ENCODE data around the gene KRTAP5-6.

Gene KRTAP5-6

DNA sequence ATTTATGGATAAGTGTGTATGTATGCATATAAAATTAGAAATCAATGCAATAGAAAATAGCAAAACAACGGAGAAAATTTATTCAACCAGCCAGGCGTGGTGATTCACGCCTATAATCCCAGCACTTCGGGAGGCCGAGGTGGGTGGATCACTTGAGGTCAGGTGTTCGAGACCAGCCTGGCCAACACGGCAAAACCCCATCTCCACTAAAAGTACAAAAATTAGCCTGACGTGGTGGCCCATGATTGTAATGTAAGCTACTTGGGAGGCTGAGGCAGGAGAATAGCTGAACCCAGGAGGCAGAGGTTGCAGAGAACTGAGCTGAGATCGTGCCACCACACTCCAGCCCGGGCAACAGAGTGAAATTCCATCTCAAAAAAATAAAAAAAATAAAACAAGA lies 5.5 kb downstream of the KRTAP5-6 start:
- no peak for DNase-seq (ENCODE audit: low read depth in 2 of 2)

DNA sequence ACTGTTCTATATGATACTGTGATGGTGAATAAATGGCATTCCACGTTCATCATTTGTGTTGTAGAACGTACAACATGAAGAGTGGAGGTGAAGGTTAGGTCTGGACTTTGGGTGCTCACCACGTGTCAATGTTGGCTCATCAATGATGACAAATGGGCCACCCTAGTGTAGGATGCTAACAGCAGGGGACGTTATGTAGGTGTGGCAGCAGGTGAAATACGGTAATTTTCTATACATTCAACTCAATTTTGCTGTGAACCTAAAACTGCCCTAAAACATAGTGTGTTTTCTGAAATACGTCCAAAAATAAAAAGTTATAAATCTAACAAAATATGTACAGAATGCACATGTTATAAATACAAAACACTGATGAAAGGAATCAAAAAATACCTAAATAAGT lies 6.2 kb downstream of the KRTAP5-6 start:
- no peak for DNase-seq (ENCODE audit: low read depth in 2 of 2)

DNA sequence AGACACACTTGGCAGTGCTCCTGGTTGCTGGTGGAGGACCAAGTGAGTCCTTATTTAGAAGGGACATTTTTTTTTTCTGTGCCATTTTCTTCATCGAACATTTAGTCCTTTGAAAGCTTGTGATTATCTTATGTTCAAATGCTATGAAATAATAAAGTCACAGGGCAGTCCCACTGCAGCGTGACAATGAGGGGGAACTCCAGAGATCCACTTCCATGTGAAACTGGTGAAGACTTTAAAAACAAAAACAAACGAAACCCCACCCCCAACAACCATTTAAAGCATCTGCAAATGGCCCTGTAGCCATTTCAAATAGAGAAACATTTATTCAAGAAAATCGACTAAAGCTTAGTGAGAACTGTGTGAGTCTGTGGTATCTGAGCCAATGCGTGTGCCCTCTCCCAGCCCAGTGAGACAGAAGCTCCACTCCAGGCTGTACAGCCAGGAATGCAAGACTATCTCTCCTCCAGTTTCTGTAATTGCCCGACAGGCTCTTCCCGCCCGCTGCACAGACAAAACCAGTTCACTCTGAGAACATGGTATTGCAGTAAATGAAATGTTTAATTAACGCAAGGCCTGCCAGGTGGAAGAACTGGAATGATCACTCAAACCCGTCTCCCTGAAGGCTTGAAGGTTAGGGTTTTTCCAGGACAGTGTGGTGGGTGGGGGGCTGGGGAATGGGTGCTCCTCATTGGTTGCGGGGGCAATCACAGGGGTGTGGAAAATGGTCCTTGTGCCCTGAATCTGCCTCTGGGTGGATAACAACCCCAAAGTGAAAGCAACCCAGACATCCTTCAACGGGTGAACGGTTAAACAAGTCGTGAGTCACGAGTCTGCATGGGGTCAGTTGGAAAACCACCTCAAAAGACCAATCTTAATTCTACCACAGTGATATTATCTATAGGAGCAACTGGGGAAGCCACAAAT lies 8.4 kb downstream of the KRTAP5-6 start:
- DNase-seq (ENCODE audit: low read depth in 2 of 2) = no peak

DNA sequence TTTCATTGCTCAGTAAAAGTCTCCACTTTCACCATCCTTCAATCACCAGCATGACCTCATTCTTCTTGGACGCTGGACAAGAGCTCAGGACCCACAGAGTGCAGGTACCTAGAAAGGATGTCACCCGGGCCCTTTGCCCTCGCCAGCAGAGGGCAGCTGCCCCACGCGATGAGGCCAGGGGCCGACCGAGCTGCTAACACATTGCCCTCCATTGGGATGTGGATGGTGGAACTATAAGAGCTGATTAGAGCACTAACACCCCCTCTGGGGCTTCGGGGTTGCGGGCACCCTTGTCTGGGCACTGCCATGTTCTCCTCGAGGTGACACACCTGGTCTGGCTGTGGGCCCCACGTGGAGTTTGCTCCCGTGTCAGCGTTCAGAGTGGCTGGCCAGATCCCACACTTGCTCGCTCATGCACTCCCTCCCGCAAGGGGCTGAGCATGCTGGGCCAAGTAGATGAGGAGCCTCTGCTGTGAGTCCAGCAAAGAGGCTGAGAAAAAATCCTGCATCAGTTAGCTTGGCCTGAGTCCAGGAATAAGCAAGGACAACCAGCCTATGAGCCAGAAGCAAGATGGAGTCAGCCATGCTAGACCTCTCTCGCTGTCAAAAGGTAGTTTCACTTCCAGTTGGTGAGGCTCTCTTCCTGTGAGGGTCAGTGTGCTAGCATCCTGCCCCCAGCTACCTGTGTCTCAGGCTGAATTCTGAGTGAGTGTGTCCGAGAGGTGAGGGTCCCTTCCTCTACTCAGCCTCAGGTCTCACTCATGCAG lies 9.8 kb downstream of the KRTAP5-6 start:
- DNase-seq (ENCODE audit: low read depth in 2 of 2) = no peak

DNA sequence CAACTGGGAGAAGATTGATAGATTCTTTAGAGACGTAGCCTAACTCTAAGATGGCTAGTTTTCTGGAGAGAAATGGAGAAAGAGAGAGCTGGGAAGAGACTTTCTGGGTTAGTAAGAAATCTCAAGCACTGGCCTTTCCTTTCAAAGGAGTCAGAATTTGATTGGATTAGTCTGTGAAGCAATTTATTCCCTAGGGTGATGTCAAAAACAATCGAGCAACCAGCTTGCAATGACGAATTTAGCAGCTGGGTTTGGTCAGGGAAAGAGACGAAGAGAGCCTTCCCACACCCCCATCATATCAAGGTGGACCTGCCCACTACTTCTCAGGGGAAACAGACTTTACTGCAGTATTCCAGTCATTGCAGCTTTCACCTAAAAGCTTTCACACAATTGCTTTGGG lies 10.8 kb downstream of the KRTAP5-6 start:
- no peak for DNase-seq (ENCODE audit: low read depth in 2 of 2)

DNA sequence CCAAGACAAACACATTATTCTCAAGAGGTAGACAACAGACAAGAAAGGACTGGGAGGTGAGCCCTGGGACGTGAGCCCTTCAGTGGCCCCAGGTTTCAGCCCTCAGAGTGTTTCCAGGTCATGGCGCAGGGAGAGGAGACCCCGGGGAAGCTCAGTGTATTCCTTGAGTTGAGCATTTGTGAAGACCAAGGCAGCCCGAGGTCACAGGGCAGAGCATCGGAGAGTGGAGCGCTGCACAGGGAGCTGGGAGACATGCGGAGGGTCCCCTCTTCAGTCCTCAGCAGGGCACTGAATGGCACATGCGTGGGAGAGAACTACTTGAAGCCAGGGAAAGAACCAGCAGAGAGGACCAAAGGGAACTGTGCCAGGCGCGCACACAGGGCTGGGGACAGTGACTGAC lies 11.7 kb downstream of the KRTAP5-6 start:
- no peak for DNase-seq (ENCODE audit: low read depth in 2 of 2)

DNA sequence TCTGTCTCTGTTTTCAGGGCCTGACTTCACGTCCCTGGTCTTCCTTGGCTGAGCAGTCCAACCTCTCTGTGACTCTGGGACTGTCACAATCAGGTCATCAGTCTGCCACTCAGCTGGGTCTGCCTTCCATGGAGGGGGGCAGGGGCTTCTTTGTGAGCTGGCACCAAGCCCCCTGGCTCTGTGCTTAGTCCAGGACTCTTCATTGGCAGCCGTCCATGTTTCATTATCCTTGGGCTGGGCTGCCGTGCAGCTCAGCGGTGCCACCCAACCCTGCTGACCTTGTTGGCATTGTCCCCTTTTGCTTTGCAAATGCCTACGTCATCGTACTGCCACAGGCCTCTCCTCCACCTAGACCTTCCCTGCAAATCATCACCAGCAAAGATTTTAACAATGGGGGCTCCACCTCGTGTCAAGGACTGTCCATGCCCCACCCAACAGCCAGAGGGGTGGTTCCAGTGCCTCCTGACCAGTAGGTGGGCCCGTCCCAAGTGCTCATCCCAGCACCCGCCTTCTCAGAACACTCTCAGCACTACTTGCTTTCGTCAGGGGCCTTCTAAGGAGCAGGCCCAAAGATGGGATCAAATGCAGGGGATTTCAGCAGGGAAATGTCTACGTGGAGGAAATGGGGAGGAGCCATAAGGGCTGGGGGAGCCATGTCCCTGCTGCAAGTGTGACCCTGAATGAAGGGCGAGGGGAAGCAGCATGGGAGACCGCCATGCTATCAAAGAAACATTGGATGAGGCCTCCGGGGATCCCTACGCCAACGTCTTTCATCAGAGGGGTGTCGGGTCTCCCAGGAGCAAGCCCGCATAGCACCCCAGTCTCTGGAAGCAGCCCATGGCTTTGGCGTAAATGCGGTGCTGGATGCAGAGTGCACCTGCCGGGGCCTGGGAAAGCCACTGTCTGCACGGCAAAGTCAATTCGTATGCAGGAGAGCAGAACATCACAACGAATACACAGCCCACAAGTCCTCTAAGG lies 18.2 kb downstream of the KRTAP5-6 start:
- no peak for DNase-seq (ENCODE audit: low read depth in 2 of 2)

DNA sequence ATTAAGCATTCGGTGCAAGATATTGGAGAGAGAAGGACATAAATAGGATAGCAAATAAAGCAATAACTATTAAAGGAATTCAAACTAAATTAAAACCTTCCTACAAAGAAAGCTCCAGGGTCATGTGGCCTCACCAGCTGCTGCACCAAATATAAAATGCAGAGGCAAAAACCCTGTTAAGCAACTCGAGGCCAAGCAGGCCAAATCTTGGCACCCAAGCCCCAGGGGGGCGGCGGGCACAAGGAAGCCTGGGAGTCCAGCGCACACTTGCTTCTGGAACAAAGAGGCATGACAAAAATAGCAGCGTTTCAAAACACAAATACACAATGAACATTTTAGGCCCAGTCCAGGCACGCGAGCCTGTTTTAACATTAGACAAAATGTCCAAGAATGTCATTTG lies 20.8 kb downstream of the KRTAP5-6 start:
- DNase-seq (ENCODE audit: low read depth in 2 of 2) = no peak

DNA sequence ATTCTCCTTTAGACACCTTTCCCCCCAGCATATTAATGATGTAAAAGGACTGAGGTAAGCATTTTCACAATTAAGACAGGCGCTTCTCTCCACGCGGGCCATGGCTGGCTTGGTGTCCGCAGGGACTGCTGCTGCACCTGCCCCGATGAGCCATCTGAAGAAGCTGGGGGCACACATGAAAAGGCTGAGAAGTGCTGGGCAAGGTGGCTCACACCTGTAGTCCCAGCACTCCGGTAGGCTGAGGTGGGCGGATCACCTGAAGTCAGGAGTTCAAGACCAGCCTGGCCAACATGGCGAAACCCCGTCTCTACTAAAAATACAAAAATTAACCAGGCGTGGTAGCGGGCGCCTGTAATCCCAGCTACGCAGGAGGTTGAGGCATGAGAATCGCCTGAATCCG lies 21.3 kb downstream of the KRTAP5-6 start:
- DNase-seq (ENCODE audit: low read depth in 2 of 2) = no peak

DNA sequence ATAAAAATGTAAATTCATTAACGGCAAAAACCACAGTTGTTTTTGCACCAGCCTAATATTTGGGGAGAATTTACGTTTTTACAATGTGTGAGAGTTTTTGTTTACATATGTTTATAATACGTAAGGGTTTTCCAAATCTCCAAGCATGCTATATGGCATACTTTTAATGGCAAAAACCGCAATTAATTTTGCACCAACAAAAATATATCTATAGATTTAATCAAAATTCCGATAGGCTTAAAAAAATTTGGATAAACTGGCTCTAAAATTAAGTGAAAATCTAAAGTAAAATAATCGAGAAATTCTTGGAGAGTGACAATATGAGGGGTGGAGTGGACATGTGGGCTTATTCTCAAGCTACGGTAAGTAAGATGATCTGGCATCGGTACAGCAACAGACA lies 22.8 kb downstream of the KRTAP5-6 start:
- DNase-seq (ENCODE audit: low read depth in 2 of 2) = no peak

DNA sequence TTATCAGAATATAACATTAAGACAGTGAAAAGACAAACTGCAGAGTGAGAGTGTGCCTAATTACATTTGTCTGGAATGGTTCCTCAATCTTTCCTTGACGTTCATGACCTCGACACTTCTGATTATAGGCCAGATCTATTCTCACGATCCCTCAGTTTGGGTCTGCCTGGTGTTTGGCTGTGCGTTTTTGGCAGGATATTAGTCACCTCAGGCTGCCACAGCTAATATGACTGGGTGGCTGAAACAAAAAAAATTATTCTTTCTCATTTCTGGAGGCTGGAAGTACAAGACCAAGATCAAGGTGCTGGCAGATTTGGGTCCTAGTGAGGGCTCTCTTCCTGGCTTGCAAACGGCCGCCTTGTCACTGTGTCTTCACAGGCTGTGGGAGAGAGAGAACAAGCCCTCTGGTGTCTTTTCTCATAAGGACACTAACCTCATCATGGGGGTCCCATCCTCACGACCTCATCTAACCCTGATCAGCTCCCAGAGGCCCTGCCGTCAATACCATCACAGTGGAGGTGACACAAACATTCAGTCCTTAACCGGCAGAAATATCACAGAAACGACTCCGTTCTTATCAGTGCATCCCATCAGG lies 30.2 kb downstream of the KRTAP5-6 start:
- DNase-seq (ENCODE audit: low read depth in 2 of 2) = no peak

DNA sequence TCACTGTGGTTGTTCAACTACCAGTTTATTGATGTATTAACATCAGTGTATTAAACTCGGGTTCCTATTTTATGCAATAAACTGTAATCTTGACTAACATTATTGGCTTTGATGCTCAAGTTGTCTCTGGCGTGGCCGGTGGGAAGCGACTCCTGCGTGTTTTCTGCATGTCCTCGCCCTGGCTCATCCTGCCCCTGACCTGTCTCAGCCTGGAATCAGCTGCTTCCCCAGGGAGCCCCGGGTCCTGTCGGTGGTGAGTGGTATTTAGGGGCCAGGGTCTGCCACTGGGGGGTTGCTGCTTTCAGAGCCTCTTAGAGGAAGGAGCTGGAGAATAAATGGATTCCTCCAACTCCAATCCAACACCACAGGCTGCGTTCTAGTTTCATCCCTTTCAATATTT lies 30.9 kb downstream of the KRTAP5-6 start:
- DNase-seq (ENCODE audit: low read depth in 2 of 2) = no peak

DNA sequence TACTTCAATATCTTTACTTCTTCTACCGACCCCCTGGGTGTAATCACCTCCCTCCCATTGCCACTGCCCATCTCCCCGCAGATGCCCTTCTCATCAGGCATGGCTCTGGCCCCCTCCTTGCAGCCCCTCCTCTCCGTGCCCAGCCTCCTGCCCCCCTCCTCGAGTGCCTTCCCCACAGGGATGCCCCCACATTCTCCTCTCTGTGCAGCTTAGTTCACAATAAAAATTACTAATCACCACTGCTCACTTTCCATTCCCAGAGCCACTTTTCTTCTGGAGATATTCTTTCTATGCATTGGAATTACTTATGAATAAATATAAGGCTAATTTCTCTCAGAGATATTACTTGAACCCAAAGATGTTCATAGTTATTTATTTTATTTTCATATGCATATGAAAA lies 31.3 kb downstream of the KRTAP5-6 start:
- DNase-seq (ENCODE audit: low read depth in 2 of 2) = no peak

DNA sequence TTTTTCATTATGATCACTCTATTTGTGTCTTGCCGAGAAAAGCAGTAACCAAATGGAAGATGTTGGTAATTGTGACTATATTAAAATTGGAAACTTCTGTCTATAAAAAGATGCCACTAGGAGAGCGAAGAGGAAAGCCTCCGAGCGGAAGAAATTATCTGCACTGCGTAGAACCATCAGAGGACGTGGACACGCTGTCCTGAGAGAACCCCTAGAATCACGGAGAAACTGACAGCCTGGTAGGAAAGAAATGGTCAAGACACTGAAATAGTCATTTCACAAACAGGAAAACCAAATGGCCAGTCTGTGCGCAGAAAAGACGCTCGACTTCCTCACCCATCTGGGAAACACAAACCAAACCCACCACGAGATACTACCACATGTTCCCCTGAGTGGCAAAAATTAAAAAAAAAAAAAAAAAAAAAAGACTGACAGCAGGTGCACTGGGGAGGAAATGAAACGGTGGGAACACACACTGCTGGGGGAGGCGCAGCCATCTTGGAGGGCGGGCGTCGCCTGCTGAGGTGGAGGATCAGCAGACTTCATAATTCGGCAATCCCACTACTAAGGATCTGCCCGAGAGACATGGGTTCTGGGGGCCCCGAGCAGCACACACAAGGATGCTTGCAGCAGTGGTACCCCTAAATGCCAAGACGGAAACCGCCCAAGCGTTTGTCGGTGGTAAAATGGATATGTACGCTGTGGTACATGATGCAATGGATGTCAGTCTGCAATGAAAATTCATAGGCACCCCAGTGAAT lies 32.1 kb downstream of the KRTAP5-6 start:
- DNase-seq (ENCODE audit: low read depth in 2 of 2) = no peak

DNA sequence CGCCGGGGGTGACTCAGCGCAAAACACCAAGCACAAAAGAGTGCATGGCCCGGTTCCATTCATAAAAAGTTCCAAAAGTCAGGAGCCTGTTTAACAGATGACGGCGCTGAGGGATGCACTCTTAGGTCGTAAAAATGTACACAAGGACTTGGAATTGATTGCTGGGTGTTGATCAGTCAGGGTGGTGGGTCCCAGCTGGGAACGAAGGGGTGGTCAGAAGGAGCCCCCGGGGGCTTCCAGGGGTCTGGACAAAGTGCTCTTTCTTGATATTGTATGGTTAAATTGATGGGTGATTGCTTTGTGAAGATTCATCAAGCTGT lies 32.7 kb downstream of the KRTAP5-6 start:
- DNase-seq (ENCODE audit: low read depth in 2 of 2) = no peak

DNA sequence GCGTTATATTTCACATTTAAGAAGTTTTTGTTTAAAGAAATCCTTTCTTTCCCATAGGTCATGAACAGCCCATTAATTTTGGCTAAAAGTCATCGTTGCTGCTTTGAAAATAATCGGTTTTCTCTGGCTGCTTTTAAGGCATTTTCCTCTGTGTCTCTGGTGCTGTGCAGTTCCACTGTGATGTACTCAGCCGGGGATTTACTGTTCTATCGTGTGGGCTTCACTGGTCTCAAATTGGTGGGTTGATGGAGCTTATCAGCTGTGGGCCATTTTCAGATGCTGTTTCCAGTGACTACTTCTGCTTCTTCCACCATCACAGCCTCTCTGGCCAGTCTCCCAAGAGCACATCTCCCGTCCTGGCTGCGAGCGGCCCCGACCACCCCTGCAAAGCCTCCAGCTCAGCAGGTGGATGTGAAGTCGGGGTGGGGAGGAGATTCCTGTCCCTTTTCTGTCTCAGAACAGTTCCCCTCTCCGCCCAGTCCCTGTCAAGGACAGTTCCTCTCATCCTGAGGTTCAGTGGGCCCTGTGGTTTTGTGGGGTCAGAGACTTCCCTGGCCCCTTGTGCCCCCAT lies 33.1 kb downstream of the KRTAP5-6 start:
- no peak for DNase-seq (ENCODE audit: low read depth in 2 of 2)

DNA sequence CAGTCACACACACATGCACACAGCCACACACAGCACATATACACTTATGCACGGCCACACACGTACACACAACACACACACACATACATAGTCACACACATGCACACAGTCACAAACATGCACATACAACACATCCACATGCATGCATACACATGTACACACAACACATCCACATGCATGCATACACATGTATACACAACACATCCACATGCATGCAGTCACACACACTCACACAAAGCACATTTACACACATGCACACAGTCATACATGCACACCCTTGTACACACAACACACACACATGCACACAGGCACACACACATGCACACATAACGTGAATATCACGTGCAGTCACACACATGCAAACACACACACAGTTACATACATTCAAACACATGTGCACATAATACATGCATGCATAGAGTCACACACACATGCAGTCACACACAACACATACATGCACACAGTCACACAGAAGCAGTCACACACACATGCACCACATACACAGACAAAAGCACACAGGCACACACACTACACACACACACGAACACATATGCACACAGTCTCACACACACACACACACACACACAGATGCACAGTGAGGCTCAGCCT lies 34.6 kb downstream of the KRTAP5-6 start:
- no peak for DNase-seq (ENCODE audit: low read depth in 2 of 2)

DNA sequence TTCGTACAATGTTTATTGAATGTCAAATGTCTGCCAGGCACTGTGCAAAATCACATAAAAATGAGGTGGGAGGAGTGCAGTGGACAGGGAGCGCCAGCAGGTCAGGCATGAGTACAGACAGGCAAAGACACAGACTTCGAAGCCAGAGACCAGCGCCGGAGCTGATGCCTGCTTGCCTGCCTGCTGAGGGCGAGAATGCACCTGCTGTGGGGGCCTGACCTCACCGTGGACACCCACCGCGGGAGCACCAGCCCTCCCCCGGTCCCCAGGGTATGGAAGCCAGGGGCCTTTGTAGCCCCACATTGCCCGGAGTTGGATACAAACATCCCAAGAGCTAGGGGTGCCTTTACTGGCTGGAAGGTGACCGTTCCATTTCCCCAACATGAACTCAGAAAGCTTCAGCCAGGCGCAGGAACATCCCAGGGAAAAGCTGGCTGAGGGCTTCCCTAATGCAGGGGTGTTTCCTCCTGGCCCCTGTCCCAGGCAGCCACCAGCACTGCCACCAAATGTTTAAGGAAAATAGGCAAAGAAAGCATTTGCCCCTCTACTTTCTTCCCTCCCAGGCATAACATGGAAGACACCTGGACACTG lies 35.5 kb downstream of the KRTAP5-6 start:
- DNase-seq (ENCODE audit: low read depth in 2 of 2) = no peak

DNA sequence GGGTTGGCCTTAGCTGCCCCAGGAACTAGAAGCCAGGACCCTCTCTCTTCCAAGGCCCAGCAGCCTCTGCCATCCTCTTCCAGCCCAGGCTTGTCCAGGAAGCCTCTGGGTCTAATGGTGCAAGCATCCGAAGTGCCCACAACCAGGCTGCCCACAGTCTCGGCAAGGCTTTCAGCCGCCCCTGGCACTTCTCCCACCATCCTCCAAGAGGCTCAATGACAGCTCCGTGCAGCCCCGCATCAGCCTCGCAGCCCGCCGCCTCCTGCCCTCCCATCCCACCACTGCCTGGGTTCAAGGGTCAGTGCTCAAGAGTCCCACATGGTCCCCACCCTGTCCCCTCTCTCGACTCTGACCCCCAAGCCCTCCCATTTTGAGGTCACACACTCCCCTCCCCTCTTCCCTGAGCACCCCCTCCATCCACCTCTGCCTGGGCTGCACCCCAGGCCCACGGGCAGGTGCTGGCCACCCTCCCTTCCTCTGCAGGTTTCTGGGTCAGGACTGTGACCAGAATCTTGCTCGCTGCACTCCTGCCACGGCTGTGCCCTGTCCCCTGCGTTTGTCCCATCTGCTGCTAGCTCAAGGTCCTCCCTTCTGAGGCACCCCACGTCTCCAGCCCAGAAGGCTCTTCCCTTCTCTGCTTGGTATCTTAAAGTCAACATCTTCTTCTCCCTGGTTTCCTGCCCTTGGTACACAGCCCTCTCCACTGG lies 36.2 kb downstream of the KRTAP5-6 start:
- DNase-seq (ENCODE audit: low read depth in 2 of 2) = no peak
